NCI-H1694 (cell line): Measurements from ENCODE around the gene MAST4.
"Not testable (repeated sequence)": the region's sequence is repeated elsewhere in the genome, so short reads cannot be mapped to it uniquely, and the experiment has no call there.

Experiments used
- DNase-seq: peaks from one replicate; lab custom pipeline; 2025; lab: John Stamatoyannopoulos, UW

Gene MAST4

GRCh38 chr5:67163863-67164595 is 567.8 kb downstream of the MAST4 start:
- DNase-seq: no peak

- no peak for DNase-seq
Observed at GRCh38 chr5:67164856-67165525, 568.8 kb downstream of the MAST4 start.

- no peak for DNase-seq
Observed at GRCh38 chr5:67165526-67166459, 569.6 kb downstream of the MAST4 start.

- no peak for DNase-seq
Observed at GRCh38 chr5:67166460-67167285, 570.5 kb downstream of the MAST4 start.

- DNase-seq: no peak
Observed at GRCh38 chr5:67168069-67168468, 571.9 kb downstream of the MAST4 start.

- no peak for DNase-seq
Observed at GRCh38 chr5:67170767-67171166, 574.6 kb downstream of the MAST4 start.

GRCh38 chr5:67173351-67173750 is 577.2 kb downstream of the MAST4 start:
- not testable (repeated sequence) for DNase-seq

GRCh38 chr5:67173959-67174358 is 577.8 kb downstream of the MAST4 start:
- DNase-seq: no peak

- no peak for DNase-seq
Observed at GRCh38 chr5:67176936-67177335, 580.7 kb downstream of the MAST4 start.

- DNase-seq: peak; percentile 1
Observed at GRCh38 chr5:67178085-67178484, 581.9 kb downstream of the MAST4 start.

- no peak for DNase-seq
Observed at GRCh38 chr5:67178966-67179365, 582.8 kb downstream of the MAST4 start.

GRCh38 chr5:67179697-67180361 is 583.6 kb downstream of the MAST4 start:
- no peak for DNase-seq

GRCh38 chr5:67181648-67182221 is 585.5 kb downstream of the MAST4 start:
- no peak for DNase-seq

- DNase-seq: no peak
Observed at GRCh38 chr5:67182301-67182790, 586.2 kb downstream of the MAST4 start.

GRCh38 chr5:67183859-67184258 is 587.7 kb downstream of the MAST4 start:
- DNase-seq: no peak

GRCh38 chr5:67187006-67187715 is 591.0 kb downstream of the MAST4 start:
- no peak for DNase-seq

GRCh38 chr5:67188274-67189078 is 592.3 kb downstream of the MAST4 start:
- DNase-seq: no peak

- no peak for DNase-seq
Observed at GRCh38 chr5:67189079-67189354, 592.8 kb downstream of the MAST4 start.

GRCh38 chr5:67189931-67190330 is 593.7 kb downstream of the MAST4 start:
- no peak for DNase-seq
